Sigmoid colon (tissue), 4 donors: ENCODE measurements around the gene NKX1-2.

Experiments used
- EP300 ChIP-seq, 4 donors: sonication (generic); formaldehyde crosslinking; IDR thresholded peaks; one replicate each; pipeline ENCODE4 v1.6.1; 2017; ENCODE audit warnings: antibody characterized with exemption in 4 of 4
- POLR2A ChIP-seq, 2 donors: fragments of 450-650 bp; IDR thresholded peaks; one replicate each; pipeline ENCODE4 v1.6.1; 2016; ENCODE audit warnings: antibody characterized with exemption in 2 of 2, mild to moderate bottlenecking in 2 of 2, moderate library complexity in 2 of 2
- TF ChIP-seq, protein P1 (sequence below), 4 experiments: fragments of 450-650 bp in 3 of 4; fragments of 200-600 bp in 1 of 4; IDR thresholded peaks; one replicate each; pipeline ENCODE4 v1.5.1; 2016 to 2019; ENCODE audit warnings: antibody characterized with exemption in 4 of 4, mild to moderate bottlenecking in 3 of 4, moderate library complexity in 2 of 4

- TF ChIP-seq EP300 (IDR thresholded peaks at IDR 0.05) (no peak), POLR2A (IDR thresholded peaks at IDR 0.05) (no peak)
- TF ChIP-seq, protein P1, sequence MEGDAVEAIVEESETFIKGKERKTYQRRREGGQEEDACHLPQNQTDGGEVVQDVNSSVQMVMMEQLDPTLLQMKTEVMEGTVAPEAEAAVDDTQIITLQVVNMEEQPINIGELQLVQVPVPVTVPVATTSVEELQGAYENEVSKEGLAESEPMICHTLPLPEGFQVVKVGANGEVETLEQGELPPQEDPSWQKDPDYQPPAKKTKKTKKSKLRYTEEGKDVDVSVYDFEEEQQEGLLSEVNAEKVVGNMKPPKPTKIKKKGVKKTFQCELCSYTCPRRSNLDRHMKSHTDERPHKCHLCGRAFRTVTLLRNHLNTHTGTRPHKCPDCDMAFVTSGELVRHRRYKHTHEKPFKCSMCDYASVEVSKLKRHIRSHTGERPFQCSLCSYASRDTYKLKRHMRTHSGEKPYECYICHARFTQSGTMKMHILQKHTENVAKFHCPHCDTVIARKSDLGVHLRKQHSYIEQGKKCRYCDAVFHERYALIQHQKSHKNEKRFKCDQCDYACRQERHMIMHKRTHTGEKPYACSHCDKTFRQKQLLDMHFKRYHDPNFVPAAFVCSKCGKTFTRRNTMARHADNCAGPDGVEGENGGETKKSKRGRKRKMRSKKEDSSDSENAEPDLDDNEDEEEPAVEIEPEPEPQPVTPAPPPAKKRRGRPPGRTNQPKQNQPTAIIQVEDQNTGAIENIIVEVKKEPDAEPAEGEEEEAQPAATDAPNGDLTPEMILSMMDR (IDR thresholded peaks at IDR 0.05), result no peak
These were observed 28.0 kb upstream of the NKX1-2 start for GRCh38 chr10:124477614-124478363.
